Measurements from ENCODE around the gene OR51B4. TPM values are rescaled to one million over a fixed set of nuclear protein-coding genes. Genes with fewer than 3 reads are reported as not detected.

The OR51B4 gene
- total and polyA plus RNA-seq, 2 donors (not counting 3 experiments of a cell fraction or from before 2014, with no cell fraction given), result 0.08 TPM; not detected in 1

DNA sequence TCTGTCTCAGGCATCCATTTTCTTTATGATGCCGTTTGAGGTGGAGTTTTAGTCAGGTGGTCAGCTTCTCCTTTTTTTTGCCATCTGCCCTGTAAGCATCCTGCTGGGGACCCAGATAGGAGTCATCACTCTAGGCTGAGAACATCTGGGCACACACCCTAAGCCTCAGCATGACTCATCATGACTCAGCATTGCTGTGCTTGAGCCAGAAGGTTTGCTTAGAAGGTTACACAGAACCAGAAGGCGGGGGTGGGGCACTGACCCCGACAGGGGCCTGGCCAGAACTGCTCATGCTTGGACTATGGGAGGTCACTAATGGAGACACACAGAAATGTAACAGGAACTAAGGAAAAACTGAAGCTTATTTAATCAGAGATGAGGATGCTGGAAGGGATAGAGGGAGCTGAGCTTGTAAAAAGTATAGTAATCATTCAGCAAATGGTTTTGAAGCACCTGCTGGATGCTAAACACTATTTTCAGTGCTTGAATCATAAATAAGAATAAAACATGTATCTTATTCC lies 21.1 kb downstream of the OR51B4 start:
- H3K9ac ChIP-seq (replicated peaks; ENCODE audit: extremely low read depth, insufficient read depth, low read length), result no peak overlapping the region
- DNase-seq (ENCODE audit: low read depth, low spot score) (peak; percentile 96), FAIRE-seq (peak; percentile 99)
- H3K4me3 ChIP-seq (replicated peaks in 1 of 3; ENCODE audit: insufficient read depth in 1 of 3, low read depth in 1 of 3, low read length in 3 of 3), result no peak overlapping the region
- no peaks in the 10 kb centered on the region for H4K20me1 ChIP-seq (replicated peaks; ENCODE audit: control insufficient read depth, extremely low read depth, insufficient read depth, low read length)
- POLR2A ChIA-PET, result no interaction called here
- no TSS peak for BruUV-seq (replicated peaks)
- TF ChIP-seq MYC (IDR thresholded peaks at IDR 0.05; ENCODE audit: low read depth, low read length) (no peak), JUN (IDR thresholded peaks at IDR 0.05; ENCODE audit: borderline replicate concordance, insufficient read depth, insufficient read length, low read depth) (peak; percentile 99), POLR2A (IDR thresholded peaks at IDR 0.05; ENCODE audit: low read depth, low read length) (no peak), FOS (IDR thresholded peaks at IDR 0.05; ENCODE audit: borderline replicate concordance, insufficient read depth, low read length) (peak; percentile 100), EZH2 (IDR thresholded peaks at IDR 0.05; ENCODE audit: borderline replicate concordance, low read depth, low read length, severe bottlenecking) (no peak), POLR2AphosphoS5 (IDR thresholded peaks at IDR 0.05; ENCODE audit: insufficient read depth, low read depth, low read length) (peak; percentile 86), GATA2 (IDR thresholded peaks at IDR 0.05; ENCODE audit: insufficient read depth, insufficient read length, low read depth, low read length) (peak; percentile 46)
- TF ChIP-seq, protein P1, sequence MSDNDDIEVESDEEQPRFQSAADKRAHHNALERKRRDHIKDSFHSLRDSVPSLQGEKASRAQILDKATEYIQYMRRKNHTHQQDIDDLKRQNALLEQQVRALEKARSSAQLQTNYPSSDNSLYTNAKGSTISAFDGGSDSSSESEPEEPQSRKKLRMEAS (IDR thresholded peaks at IDR 0.05; ENCODE audit: insufficient read depth, insufficient read length), result no peak
- TF ChIP-seq, protein P2, sequence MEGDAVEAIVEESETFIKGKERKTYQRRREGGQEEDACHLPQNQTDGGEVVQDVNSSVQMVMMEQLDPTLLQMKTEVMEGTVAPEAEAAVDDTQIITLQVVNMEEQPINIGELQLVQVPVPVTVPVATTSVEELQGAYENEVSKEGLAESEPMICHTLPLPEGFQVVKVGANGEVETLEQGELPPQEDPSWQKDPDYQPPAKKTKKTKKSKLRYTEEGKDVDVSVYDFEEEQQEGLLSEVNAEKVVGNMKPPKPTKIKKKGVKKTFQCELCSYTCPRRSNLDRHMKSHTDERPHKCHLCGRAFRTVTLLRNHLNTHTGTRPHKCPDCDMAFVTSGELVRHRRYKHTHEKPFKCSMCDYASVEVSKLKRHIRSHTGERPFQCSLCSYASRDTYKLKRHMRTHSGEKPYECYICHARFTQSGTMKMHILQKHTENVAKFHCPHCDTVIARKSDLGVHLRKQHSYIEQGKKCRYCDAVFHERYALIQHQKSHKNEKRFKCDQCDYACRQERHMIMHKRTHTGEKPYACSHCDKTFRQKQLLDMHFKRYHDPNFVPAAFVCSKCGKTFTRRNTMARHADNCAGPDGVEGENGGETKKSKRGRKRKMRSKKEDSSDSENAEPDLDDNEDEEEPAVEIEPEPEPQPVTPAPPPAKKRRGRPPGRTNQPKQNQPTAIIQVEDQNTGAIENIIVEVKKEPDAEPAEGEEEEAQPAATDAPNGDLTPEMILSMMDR (IDR thresholded peaks at IDR 0.05; ENCODE audit: extremely low read depth in 1 of 2, insufficient read depth in 1 of 2, low read depth in 1 of 2, low read length in 2 of 2), result no peak
- no peaks in the 10 kb centered on the region for H3K27me3 ChIP-seq (ENCODE audit: control insufficient read depth in 2 of 2, insufficient read depth in 2 of 2, low read length in 2 of 2)
- peak overlapping the region; percentile 5 for H3K27ac ChIP-seq (ENCODE audit: insufficient read depth, low read depth, low read length)
- CTCF ChIA-PET, result interaction anchor here (0.6 to 1.6 kb wide), 6 partner anchors 10 to 1093 kb away, joined by 3 to 12 read pairs (median 4); no protein-coding TSS in a partner anchor
- H2AFZ ChIP-seq (ENCODE audit: low read depth, low read length), result no peak overlapping the region
- peaks cover 11% of the 10 kb centered on the region for H3K4me1 ChIP-seq (ENCODE audit: control insufficient read depth, extremely low read depth, insufficient read depth, low read length)
- H3K9me3 ChIP-seq (replicated peaks; ENCODE audit: control insufficient read depth, insufficient read depth, low read length), result no peaks in the 10 kb centered on the region
- no peak overlapping the region for H3K4me2 ChIP-seq (ENCODE audit: insufficient read depth, low read length)
- H3K9me1 ChIP-seq (replicated peaks; ENCODE audit: control insufficient read depth, extremely low read depth, insufficient read depth, low read length), result no peaks in the 10 kb centered on the region
- dilution Hi-C loops (cut with MboI; ENCODE audit: extremely low pct_ligation_motif_present, low sequenced_read_pairs) (no loop called here), intact Hi-C loops (cut with micrococcal nuclease) (loop anchor here (1.0 kb wide), 1 partner anchor 87 kb away; no protein-coding TSS in a partner anchor)
- no peaks in the 10 kb centered on the region for H3K79me2 ChIP-seq (ENCODE audit: control insufficient read depth, insufficient read depth, low read length)
- H3K36me3 ChIP-seq (ENCODE audit: control insufficient read depth in 2 of 2, extremely low read depth in 1 of 2, insufficient read depth in 2 of 2, low read length in 2 of 2), result no peaks in the 10 kb centered on the region
